SK-N-SH treated with all-trans-retinoic acid at 6 μM for 48 hours (cell line): ENCODE results near the gene PET100.

Source experiments
- ATAC-seq: fragments of 200-7000 bp; cut with Tn5 transposase; 3 replicates; pipeline ENCODE4 v1.9.1; 2020; ENCODE audit warnings: mild to moderate bottlenecking, moderate library complexity
- ARNTL ChIP-seq: fragments of 450-650 bp; formaldehyde crosslinking; IDR thresholded peaks from 2 replicates; pipeline ENCODE4 v1.5.0; 2020; ENCODE audit warnings: low read depth, mild to moderate bottlenecking, moderate library complexity, borderline replicate concordance
- BACH2 ChIP-seq: fragments of 250-450 bp; sonication (Bioruptor Pico); IDR thresholded peaks from 2 replicates; pipeline ENCODE4 v1.9.0; 2021; ENCODE audit warnings: mild to moderate bottlenecking, borderline replicate concordance
- CSDC2 ChIP-seq: fragments of 250-450 bp; sonication (Bioruptor Pico); IDR thresholded peaks from 2 replicates; pipeline ENCODE4 v1.5.0; 2020; ENCODE audit warnings: mild to moderate bottlenecking, moderate library complexity
- ESRRG ChIP-seq: fragments of 250-450 bp; sonication (Bioruptor Pico); IDR thresholded peaks from 2 replicates; pipeline ENCODE4 v1.6.1; 2021; ENCODE audit warnings: mild to moderate bottlenecking
- ISL1 ChIP-seq: fragments of 250-450 bp; sonication (Bioruptor Pico); IDR thresholded peaks from 2 replicates; pipeline ENCODE4 v2.1.2; 2022; ENCODE audit warnings: mild to moderate bottlenecking, moderate library complexity
- OSR1 ChIP-seq: fragments of 250-450 bp; sonication (Bioruptor Pico); IDR thresholded peaks from 2 replicates; pipeline ENCODE4 v1.8.0; 2022; ENCODE audit warnings: moderate library complexity, mild to moderate bottlenecking, inconsistent platforms
- PPARA ChIP-seq: fragments of 250-450 bp; sonication (Bioruptor Pico); IDR thresholded peaks from 2 replicates; pipeline ENCODE4 v1.5.0; 2020; ENCODE audit warnings: mild to moderate bottlenecking, borderline replicate concordance
- RARB ChIP-seq: fragments of 250-450 bp; sonication (Bioruptor Pico); IDR thresholded peaks from 2 replicates; pipeline ENCODE4 v1.8.0; 2021; ENCODE audit warnings: mild to moderate bottlenecking, moderate library complexity
- SNAI2 ChIP-seq: fragments of 250-450 bp; sonication (Bioruptor Pico); IDR thresholded peaks from 2 replicates; pipeline ENCODE4 v1.5.0; 2020; ENCODE audit warnings: mild to moderate bottlenecking, moderate library complexity
- TCF4 ChIP-seq: fragments of 250-450 bp; sonication (Bioruptor Pico); IDR thresholded peaks from 2 replicates; pipeline ENCODE4 v1.8.0; 2021; ENCODE audit warnings: mild to moderate bottlenecking, moderate library complexity, borderline replicate concordance
- TOX ChIP-seq: fragments of 250-450 bp; sonication (Bioruptor Pico); IDR thresholded peaks from 2 replicates; pipeline ENCODE4 v1.8.0; 2021; ENCODE audit warnings: mild to moderate bottlenecking, moderate library complexity, borderline replicate concordance
- ZC3H10 ChIP-seq: fragments of 250-450 bp; sonication (Bioruptor Pico); IDR thresholded peaks from 2 replicates; pipeline ENCODE4 v1.5.1; 2021; ENCODE audit warnings: mild to moderate bottlenecking, moderate library complexity
- ZFP3 ChIP-seq: fragments of 250-450 bp; sonication (Bioruptor Pico); IDR thresholded peaks from 2 replicates; pipeline ENCODE4 v1.5.0; 2020; ENCODE audit warnings: mild to moderate bottlenecking, moderate library complexity
- ZFP30 ChIP-seq: fragments of 450-650 bp; formaldehyde crosslinking; IDR thresholded peaks from 2 replicates; pipeline ENCODE4 v1.5.0; 2022; ENCODE audit warnings: mild to moderate bottlenecking, moderate library complexity
- ZNF565 ChIP-seq: fragments of 450-650 bp; formaldehyde crosslinking; conservative IDR thresholded peaks from 2 replicates; pipeline ENCODE4 v1.5.0; 2020; ENCODE audit warnings: low read depth, mild to moderate bottlenecking, moderate library complexity
- ZNF70 ChIP-seq: fragments of 450-650 bp; formaldehyde crosslinking; IDR thresholded peaks from 2 replicates; pipeline ENCODE4 v1.5.0; 2020; ENCODE audit warnings: mild to moderate bottlenecking, moderate library complexity
- ZNF8 ChIP-seq: fragments of 450-650 bp; formaldehyde crosslinking; IDR thresholded peaks from 2 replicates; pipeline ENCODE4 v1.5.0; 2020; ENCODE audit warnings: mild to moderate bottlenecking, moderate library complexity
- TF ChIP-seq, protein P1 (sequence below): fragments of 250-450 bp; sonication (Bioruptor Pico); IDR thresholded peaks from 2 replicates; pipeline ENCODE4 v1.5.0; 2020; ENCODE audit warnings: mild to moderate bottlenecking, moderate library complexity
- TF ChIP-seq, protein P2 (sequence below): fragments of 250-450 bp; sonication (Bioruptor Pico); IDR thresholded peaks from 2 replicates; pipeline ENCODE4 v1.8.0; 2021; ENCODE audit warnings: low read depth, mild to moderate bottlenecking, moderate library complexity, borderline replicate concordance
- TF ChIP-seq, protein P3 (sequence below): fragments of 250-450 bp; sonication (Bioruptor Pico); IDR thresholded peaks from 2 replicates; pipeline ENCODE4 v1.8.0; 2020; ENCODE audit warnings: mild to moderate bottlenecking, moderate library complexity, borderline replicate concordance
- TF ChIP-seq, protein P4 (sequence below): fragments of 250-450 bp; sonication (Bioruptor Pico); IDR thresholded peaks from 2 replicates; pipeline ENCODE4 v1.5.1; 2021; ENCODE audit warnings: mild to moderate bottlenecking, moderate library complexity
- TF ChIP-seq, protein P5 (sequence below): fragments of 250-450 bp; sonication (Bioruptor Pico); IDR thresholded peaks from 2 replicates; pipeline ENCODE4 v1.5.1; 2020; ENCODE audit warnings: low read depth, mild to moderate bottlenecking, moderate library complexity

PET100 gene

DNA sequence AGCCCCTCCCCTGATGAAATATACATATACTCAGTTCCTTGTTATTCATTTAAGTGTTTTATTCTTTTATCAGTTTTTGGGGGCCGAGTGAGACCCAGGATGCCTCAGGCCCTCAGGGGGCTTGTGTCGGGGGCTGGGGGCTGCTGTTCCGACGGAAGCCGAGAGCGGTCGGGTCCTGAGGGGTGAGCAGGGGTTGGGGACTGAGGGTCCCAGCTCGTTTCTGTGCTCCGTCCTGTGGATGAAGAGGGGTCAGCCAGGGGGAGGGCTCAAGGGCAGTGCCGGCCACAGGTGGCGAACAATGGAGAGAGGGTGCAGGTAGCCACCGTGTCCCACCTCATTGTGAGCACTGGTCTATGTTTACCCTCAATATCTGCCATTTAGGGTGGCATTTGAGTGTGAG is 2.0 kb downstream of the PET100 start:
- ATAC-seq, result no peak
- TF ChIP-seq ZNF70 (CRISPR knock-in tag) (no peak), PPARA (CRISPR knock-in tag) (no peak), ZFP30 (CRISPR knock-in tag) (no peak), ZFP3 (no peak)
- TF ChIP-seq, protein P1, sequence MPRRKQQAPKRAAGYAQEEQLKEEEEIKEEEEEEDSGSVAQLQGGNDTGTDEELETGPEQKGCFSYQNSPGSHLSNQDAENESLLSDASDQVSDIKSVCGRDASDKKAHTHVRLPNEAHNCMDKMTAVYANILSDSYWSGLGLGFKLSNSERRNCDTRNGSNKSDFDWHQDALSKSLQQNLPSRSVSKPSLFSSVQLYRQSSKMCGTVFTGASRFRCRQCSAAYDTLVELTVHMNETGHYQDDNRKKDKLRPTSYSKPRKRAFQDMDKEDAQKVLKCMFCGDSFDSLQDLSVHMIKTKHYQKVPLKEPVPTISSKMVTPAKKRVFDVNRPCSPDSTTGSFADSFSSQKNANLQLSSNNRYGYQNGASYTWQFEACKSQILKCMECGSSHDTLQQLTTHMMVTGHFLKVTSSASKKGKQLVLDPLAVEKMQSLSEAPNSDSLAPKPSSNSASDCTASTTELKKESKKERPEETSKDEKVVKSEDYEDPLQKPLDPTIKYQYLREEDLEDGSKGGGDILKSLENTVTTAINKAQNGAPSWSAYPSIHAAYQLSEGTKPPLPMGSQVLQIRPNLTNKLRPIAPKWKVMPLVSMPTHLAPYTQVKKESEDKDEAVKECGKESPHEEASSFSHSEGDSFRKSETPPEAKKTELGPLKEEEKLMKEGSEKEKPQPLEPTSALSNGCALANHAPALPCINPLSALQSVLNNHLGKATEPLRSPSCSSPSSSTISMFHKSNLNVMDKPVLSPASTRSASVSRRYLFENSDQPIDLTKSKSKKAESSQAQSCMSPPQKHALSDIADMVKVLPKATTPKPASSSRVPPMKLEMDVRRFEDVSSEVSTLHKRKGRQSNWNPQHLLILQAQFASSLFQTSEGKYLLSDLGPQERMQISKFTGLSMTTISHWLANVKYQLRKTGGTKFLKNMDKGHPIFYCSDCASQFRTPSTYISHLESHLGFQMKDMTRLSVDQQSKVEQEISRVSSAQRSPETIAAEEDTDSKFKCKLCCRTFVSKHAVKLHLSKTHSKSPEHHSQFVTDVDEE (CRISPR knock-in tag), result no peak
- TF ChIP-seq, protein P2, sequence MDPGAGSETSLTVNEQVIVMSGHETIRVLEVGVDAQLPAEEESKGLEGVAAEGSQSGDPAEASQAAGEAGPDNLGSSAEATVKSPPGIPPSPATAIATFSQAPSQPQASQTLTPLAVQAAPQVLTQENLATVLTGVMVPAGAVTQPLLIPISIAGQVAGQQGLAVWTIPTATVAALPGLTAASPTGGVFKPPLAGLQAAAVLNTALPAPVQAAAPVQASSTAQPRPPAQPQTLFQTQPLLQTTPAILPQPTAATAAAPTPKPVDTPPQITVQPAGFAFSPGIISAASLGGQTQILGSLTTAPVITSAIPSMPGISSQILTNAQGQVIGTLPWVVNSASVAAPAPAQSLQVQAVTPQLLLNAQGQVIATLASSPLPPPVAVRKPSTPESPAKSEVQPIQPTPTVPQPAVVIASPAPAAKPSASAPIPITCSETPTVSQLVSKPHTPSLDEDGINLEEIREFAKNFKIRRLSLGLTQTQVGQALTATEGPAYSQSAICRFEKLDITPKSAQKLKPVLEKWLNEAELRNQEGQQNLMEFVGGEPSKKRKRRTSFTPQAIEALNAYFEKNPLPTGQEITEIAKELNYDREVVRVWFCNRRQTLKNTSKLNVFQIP (CRISPR knock-in tag), result no peak
- TF ChIP-seq, protein P3, sequence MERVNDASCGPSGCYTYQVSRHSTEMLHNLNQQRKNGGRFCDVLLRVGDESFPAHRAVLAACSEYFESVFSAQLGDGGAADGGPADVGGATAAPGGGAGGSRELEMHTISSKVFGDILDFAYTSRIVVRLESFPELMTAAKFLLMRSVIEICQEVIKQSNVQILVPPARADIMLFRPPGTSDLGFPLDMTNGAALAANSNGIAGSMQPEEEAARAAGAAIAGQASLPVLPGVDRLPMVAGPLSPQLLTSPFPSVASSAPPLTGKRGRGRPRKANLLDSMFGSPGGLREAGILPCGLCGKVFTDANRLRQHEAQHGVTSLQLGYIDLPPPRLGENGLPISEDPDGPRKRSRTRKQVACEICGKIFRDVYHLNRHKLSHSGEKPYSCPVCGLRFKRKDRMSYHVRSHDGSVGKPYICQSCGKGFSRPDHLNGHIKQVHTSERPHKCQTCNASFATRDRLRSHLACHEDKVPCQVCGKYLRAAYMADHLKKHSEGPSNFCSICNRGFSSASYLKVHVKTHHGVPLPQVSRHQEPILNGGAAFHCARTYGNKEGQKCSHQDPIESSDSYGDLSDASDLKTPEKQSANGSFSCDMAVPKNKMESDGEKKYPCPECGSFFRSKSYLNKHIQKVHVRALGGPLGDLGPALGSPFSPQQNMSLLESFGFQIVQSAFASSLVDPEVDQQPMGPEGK (CRISPR knock-in tag), result no peak

DNA sequence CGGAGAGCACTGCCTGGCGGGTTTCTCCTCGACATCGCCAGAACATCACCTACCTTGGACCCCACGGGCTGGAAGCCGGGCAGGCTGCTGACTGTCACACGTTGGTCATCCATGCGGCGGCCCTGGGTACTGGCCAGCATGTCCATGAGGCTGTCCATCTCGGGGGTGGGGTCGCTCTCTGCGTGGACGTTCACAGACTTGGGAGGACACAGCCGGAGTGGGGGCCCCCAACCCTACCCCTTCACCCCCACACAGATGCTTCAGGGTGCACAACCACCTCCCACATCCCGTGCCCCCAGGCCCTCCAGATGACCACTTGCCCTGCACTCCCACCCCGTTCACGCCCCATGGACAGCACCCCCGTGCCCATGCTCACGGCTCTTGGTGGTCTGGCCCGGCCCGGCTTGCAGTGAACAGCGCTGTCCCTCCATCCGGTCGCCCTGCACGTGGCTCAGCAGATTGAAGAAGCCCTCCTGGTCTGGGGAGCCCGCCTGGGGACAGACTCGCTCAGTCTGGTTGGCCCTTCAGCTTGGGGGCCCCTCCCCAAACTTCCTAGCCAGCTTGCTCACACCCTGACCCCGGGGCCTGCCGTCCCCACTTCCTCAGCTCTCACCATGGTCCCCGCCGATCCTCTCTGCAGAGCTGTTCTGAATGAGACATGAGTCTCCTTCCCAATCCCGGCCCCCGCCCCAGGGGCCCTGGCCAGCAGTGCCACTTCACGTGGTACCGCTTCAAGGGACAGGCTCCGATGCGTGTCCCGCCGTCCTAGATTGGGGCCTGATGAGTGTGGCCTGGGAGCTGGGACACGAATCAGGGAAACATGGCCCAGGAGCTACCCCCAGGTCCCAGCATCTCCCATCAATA is 3.0 kb downstream of the PET100 start:
- no peak for TF ChIP-seq TCF4
- TF ChIP-seq CSDC2, result no peak
- no peak for TF ChIP-seq ZNF8
- TF ChIP-seq SNAI2 (CRISPR knock-in tag), result no peak
- TF ChIP-seq RARB, result no peak
- TF ChIP-seq ZFP30 (CRISPR knock-in tag), result no peak
- no peak for TF ChIP-seq ISL1 (CRISPR knock-in tag)
- no peak for TF ChIP-seq ZFP3
- TF ChIP-seq PPARA (CRISPR knock-in tag), result no peak
- TF ChIP-seq ZNF565 (CRISPR knock-in tag), result no peak
- no peak for TF ChIP-seq ZNF70 (CRISPR knock-in tag)
- no peak for TF ChIP-seq ZC3H10 (CRISPR knock-in tag)
- TF ChIP-seq OSR1 (CRISPR knock-in tag), result no peak
- TF ChIP-seq, protein P4, sequence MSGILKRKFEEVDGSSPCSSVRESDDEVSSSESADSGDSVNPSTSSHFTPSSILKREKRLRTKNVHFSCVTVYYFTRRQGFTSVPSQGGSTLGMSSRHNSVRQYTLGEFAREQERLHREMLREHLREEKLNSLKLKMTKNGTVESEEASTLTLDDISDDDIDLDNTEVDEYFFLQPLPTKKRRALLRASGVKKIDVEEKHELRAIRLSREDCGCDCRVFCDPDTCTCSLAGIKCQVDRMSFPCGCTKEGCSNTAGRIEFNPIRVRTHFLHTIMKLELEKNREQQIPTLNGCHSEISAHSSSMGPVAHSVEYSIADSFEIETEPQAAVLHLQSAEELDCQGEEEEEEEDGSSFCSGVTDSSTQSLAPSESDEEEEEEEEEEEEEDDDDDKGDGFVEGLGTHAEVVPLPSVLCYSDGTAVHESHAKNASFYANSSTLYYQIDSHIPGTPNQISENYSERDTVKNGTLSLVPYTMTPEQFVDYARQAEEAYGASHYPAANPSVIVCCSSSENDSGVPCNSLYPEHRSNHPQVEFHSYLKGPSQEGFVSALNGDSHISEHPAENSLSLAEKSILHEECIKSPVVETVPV (CRISPR knock-in tag), result no peak
- TF ChIP-seq, protein P3 (CRISPR knock-in tag), result no peak
- no peak for ATAC-seq

DNA sequence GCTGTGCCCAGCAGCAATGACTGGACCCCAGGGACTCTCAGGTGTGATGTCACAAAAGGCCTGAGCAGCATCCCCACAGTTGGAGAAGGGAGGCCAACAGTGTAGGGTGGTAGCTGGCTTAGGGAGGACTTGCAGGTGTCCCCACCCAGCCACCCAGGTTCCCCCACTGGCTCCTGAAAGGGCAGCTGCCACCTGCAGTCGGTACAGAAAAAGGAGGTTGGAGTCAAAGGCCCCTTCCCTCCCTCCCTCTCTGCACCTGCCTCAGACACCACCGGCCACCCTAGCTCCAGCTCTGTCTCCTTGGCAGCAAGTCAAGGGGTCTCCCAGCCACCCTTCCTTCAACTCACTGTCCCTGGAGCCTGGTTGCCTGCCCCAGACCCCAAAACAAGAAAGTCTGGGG is 4.1 kb downstream of the PET100 start, which contains the start of gene PCP2:
TSS of gene PCP2 (minus strand) at position 22 of the 400 bp plus-strand sequence. CDS start 262 bp downstream, outside the sequence.
- no peak for ATAC-seq
- no peak for TF ChIP-seq ARNTL (CRISPR knock-in tag)
- TF ChIP-seq ZNF8, result no peak
- TF ChIP-seq ISL1 (CRISPR knock-in tag), result no peak
- no peak for TF ChIP-seq ZFP3
- no peak for TF ChIP-seq ESRRG
- TF ChIP-seq SNAI2 (CRISPR knock-in tag), result no peak
- no peak for TF ChIP-seq TOX
- TF ChIP-seq CSDC2, result no peak
- TF ChIP-seq, protein P4 (CRISPR knock-in tag), result no peak
- no peak for TF ChIP-seq BACH2 (CRISPR knock-in tag)
- no peak for TF ChIP-seq ZNF565 (CRISPR knock-in tag)
- TF ChIP-seq, protein P5, sequence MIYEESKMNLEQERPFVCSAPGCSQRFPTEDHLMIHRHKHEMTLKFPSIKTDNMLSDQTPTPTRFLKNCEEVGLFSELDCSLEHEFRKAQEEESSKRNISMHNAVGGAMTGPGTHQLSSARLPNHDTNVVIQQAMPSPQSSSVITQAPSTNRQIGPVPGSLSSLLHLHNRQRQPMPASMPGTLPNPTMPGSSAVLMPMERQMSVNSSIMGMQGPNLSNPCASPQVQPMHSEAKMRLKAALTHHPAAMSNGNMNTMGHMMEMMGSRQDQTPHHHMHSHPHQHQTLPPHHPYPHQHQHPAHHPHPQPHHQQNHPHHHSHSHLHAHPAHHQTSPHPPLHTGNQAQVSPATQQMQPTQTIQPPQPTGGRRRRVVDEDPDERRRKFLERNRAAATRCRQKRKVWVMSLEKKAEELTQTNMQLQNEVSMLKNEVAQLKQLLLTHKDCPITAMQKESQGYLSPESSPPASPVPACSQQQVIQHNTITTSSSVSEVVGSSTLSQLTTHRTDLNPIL, result no peak
